Fibroblast of skin of abdomen (primary cell): Measurements from ENCODE around the gene C1R.

Experiments
- DNase-seq: peaks from one replicate; pipeline ENCODE4 v3.0.0-alpha.2; 2013

The C1R gene

GRCh38 chr12:7031306-7031705 lies 60.9 kb downstream of the C1R start:
- DNase-seq, result no peak
